ENCODE results near the gene IBSP. TPM values are rescaled to one million over a fixed set of nuclear protein-coding genes. Genes with fewer than 3 reads are reported as not detected.

The IBSP gene
- total RNA-seq (2022; extraction: Qiagen RNA extraction): not detected in 5 replicates

GRCh38 chr4:87799301-87800113, at the start of gene IBSP:
Gene IBSP, plus strand, starts transcription at chr4:87799554. Its CDS starts 2,808 bp downstream, at chr4:87802362.

GRCh38 chr4:87832669-87833068, 33.3 kb downstream of the IBSP start, which contains the start of gene MEPE:
Gene MEPE, plus strand, starts transcription at chr4:87832969. Its CDS starts 1,746 bp downstream, at chr4:87834715.

Other genes starting within 250 kb of the IBSP start
- gene DSPP, start 191.0 kb upstream of the IBSP start, total RNA-seq (2022; extraction: Qiagen RNA extraction): not detected in 5 replicates
- not detected in 5 replicates for gene DMP1, start 149.3 kb upstream of the IBSP start, total RNA-seq (2022; extraction: Qiagen RNA extraction)
- gene MEPE, start 33.4 kb downstream of the IBSP start, total RNA-seq (2022; extraction: Qiagen RNA extraction): not detected in 5 replicates
- 151 to 213 TPM (median 166 TPM) in 5 replicates for gene SPP1, start 176.2 kb downstream of the IBSP start, total RNA-seq (2022; extraction: Qiagen RNA extraction)
- gene PKD2, start 208.1 kb downstream of the IBSP start, total RNA-seq (2022; extraction: Qiagen RNA extraction): 15.5 to 26.6 TPM (median 20.8 TPM) in 5 replicates